ENCODE measurements around the gene PECR. TPM values are rescaled to one million over a fixed set of nuclear protein-coding genes. Genes with fewer than 3 reads are reported as not detected.
A peak's percentile ranks its signal among the peaks of the same experiment; 100 is the strongest.

PECR gene
- total RNA-seq, 4 donors from 2014 or later = 1.2 to 25.4 (median 14.9) TPM

- peak; percentile 55 to 87 (median 57) for TF ChIP-seq CTCF (IDR thresholded peaks at IDR 0.05)
- no peak for TF ChIP-seq POLR2A (IDR thresholded peaks at IDR 0.05)
- H3K9me3 ChIP-seq = no peaks in the 10 kb centered on the region
- intact Hi-C loops (cut with DNase I; ENCODE audit: low total_unique reads) = no loop called here
- no peaks in the 10 kb centered on the region for H3K27me3 ChIP-seq
- no peak overlapping the region for H3K27ac ChIP-seq
- H3K4me3 ChIP-seq = no peak overlapping the region
- H3K4me1 ChIP-seq = no peaks in the 10 kb centered on the region
- no peaks in the 10 kb centered on the region for H3K36me3 ChIP-seq
- peak; percentile 43 to 57 for DNase-seq
These were observed 47.5 kb downstream of the PECR start for GRCh38 chr2:216034065-216034464.

GRCh38 chr2:216033403-216033802 is 48.2 kb downstream of the PECR start:
- intact Hi-C loops (cut with DNase I; ENCODE audit: low total_unique reads) = no loop called here
- H3K27me3 ChIP-seq = no peaks in the 10 kb centered on the region
- H3K27ac ChIP-seq = no peak overlapping the region
- TF ChIP-seq POLR2A (IDR thresholded peaks at IDR 0.05) = no peak
- TF ChIP-seq CTCF (IDR thresholded peaks at IDR 0.05) = no peak
- no peak overlapping the region for H3K4me3 ChIP-seq
- DNase-seq = no peak
- H3K9me3 ChIP-seq = no peaks in the 10 kb centered on the region
- no peaks in the 10 kb centered on the region for H3K4me1 ChIP-seq
- no peaks in the 10 kb centered on the region for H3K36me3 ChIP-seq

GRCh38 chr2:216031960-216032689 is 49.5 kb downstream of the PECR start:
- no peak for DNase-seq
- no peak for TF ChIP-seq POLR2A (IDR thresholded peaks at IDR 0.05)
- no peak for TF ChIP-seq CTCF (IDR thresholded peaks at IDR 0.05)
- Histone ChIP-seq H3K4me1 (no peaks in the 10 kb centered on the region), H3K27me3 (no peaks in the 10 kb centered on the region), H3K36me3 (no peaks in the 10 kb centered on the region), H3K4me3 (no peak overlapping the region), H3K9me3 (no peaks in the 10 kb centered on the region), H3K27ac (no peak overlapping the region)
- intact Hi-C loops (cut with DNase I; ENCODE audit: low total_unique reads) = no loop called here

- TF ChIP-seq CTCF (IDR thresholded peaks at IDR 0.05) (no peak), POLR2A (IDR thresholded peaks at IDR 0.05) (no peak)
- Histone ChIP-seq H3K27ac (no peak overlapping the region), H3K9me3 (no peaks in the 10 kb centered on the region), H3K27me3 (no peaks in the 10 kb centered on the region), H3K4me1 (no peaks in the 10 kb centered on the region), H3K36me3 (no peaks in the 10 kb centered on the region), H3K4me3 (no peak overlapping the region)
- DNase-seq = no peak
- intact Hi-C loops (cut with DNase I; ENCODE audit: low total_unique reads) = no loop called here
These were observed 51.4 kb downstream of the PECR start for GRCh38 chr2:216030216-216030615.

GRCh38 chr2:216029416-216030129 is 52.0 kb downstream of the PECR start:
- no peak overlapping the region for H3K4me3 ChIP-seq
- H3K27me3 ChIP-seq = no peaks in the 10 kb centered on the region
- H3K4me1 ChIP-seq = no peaks in the 10 kb centered on the region
- no peak for DNase-seq
- H3K9me3 ChIP-seq = no peaks in the 10 kb centered on the region
- no peaks in the 10 kb centered on the region for H3K36me3 ChIP-seq
- intact Hi-C loops (cut with DNase I; ENCODE audit: low total_unique reads) = no loop called here
- H3K27ac ChIP-seq = no peak overlapping the region
- TF ChIP-seq CTCF (IDR thresholded peaks at IDR 0.05) = no peak
- no peak for TF ChIP-seq POLR2A (IDR thresholded peaks at IDR 0.05)

Measured in uterus (tissue), 4 donors.